T-helper 1 cell treated with Interleukin-12 subunit alpha and Interleukin-12 subunit beta and Interleukin-4 antibody, amounts not matched to agents 30 μg/mL and 1 μg/mL, for 36 hours (primary cell): ENCODE results near the gene MOB3B.

ENCODE experiments used
- H3K27ac Mint-ChIP-seq: one replicate; pipeline ENCODE4 v1.8.0; 2021; ENCODE audit warnings: mild to moderate bottlenecking, mixed read lengths
- H3K27me3 Mint-ChIP-seq: one replicate; pipeline ENCODE4 v1.8.0; 2021; ENCODE audit warnings: low read depth, mixed read lengths
- H3K36me3 Mint-ChIP-seq: one replicate; pipeline ENCODE4 v1.8.0; 2021; ENCODE audit warnings: low read depth, mixed read lengths
- H3K4me1 Mint-ChIP-seq: one replicate; pipeline ENCODE4 v1.8.0; 2021; ENCODE audit warnings: low read depth, mixed read lengths
- H3K4me3 Mint-ChIP-seq: one replicate; pipeline ENCODE4 v1.8.0; 2021; ENCODE audit warnings: mild to moderate bottlenecking, moderate library complexity, mixed read lengths
- H3K9me3 Mint-ChIP-seq: one replicate; pipeline ENCODE4 v1.8.0; 2021; ENCODE audit warnings: mixed read lengths

The MOB3B gene

GRCh38 chr9:27404661-27405060 is 125.0 kb downstream of the MOB3B start:
- H3K4me1 Mint-ChIP-seq, result no peaks in the 10 kb centered on the region
- H3K9me3 Mint-ChIP-seq, result no peaks in the 10 kb centered on the region
- H3K27me3 Mint-ChIP-seq, result peaks cover 11% of the 10 kb centered on the region
- no peak overlapping the region for H3K27ac Mint-ChIP-seq
- no peaks in the 10 kb centered on the region for H3K36me3 Mint-ChIP-seq
- H3K4me3 Mint-ChIP-seq, result no peak overlapping the region

- Mint-ChIP-seq H3K9me3 (no peaks in the 10 kb centered on the region), H3K4me3 (no peak overlapping the region), H3K36me3 (no peaks in the 10 kb centered on the region), H3K27ac (no peak overlapping the region), H3K27me3 (peaks cover 11% of the 10 kb centered on the region), H3K4me1 (no peaks in the 10 kb centered on the region)
These were observed 127.0 kb downstream of the MOB3B start for GRCh38 chr9:27402626-27403025.

- Mint-ChIP-seq H3K36me3 (no peaks in the 10 kb centered on the region), H3K27ac (no peak overlapping the region), H3K4me3 (no peak overlapping the region), H3K27me3 (peaks cover 16% of the 10 kb centered on the region), H3K9me3 (no peaks in the 10 kb centered on the region), H3K4me1 (no peaks in the 10 kb centered on the region)
These were observed 129.2 kb downstream of the MOB3B start for GRCh38 chr9:27400334-27400880.

- no peak overlapping the region for H3K27ac Mint-ChIP-seq
- H3K9me3 Mint-ChIP-seq, result no peaks in the 10 kb centered on the region
- H3K4me1 Mint-ChIP-seq, result no peaks in the 10 kb centered on the region
- no peak overlapping the region for H3K4me3 Mint-ChIP-seq
- no peaks in the 10 kb centered on the region for H3K36me3 Mint-ChIP-seq
- peaks cover 20% of the 10 kb centered on the region for H3K27me3 Mint-ChIP-seq
These were observed 130.5 kb downstream of the MOB3B start for GRCh38 chr9:27398982-27399653.

GRCh38 chr9:27396495-27396894 is 133.1 kb downstream of the MOB3B start:
- H3K27me3 Mint-ChIP-seq, result peaks cover 25% of the 10 kb centered on the region
- H3K36me3 Mint-ChIP-seq, result no peaks in the 10 kb centered on the region
- H3K4me3 Mint-ChIP-seq, result no peak overlapping the region
- no peaks in the 10 kb centered on the region for H3K4me1 Mint-ChIP-seq
- no peak overlapping the region for H3K27ac Mint-ChIP-seq
- H3K9me3 Mint-ChIP-seq, result no peaks in the 10 kb centered on the region

- Mint-ChIP-seq H3K36me3 (no peaks in the 10 kb centered on the region), H3K27me3 (peaks cover 25% of the 10 kb centered on the region), H3K4me3 (no peak overlapping the region), H3K27ac (no peak overlapping the region), H3K4me1 (no peaks in the 10 kb centered on the region), H3K9me3 (no peaks in the 10 kb centered on the region)
These were observed 134.1 kb downstream of the MOB3B start for GRCh38 chr9:27395484-27395921.

GRCh38 chr9:27394826-27395201 is 134.8 kb downstream of the MOB3B start:
- H3K4me3 Mint-ChIP-seq, result no peak overlapping the region
- H3K36me3 Mint-ChIP-seq, result no peaks in the 10 kb centered on the region
- H3K27me3 Mint-ChIP-seq, result peaks cover 18% of the 10 kb centered on the region
- no peak overlapping the region for H3K27ac Mint-ChIP-seq
- H3K9me3 Mint-ChIP-seq, result no peaks in the 10 kb centered on the region
- H3K4me1 Mint-ChIP-seq, result no peaks in the 10 kb centered on the region

GRCh38 chr9:27394154-27394825 is 135.3 kb downstream of the MOB3B start:
- no peak overlapping the region for H3K27ac Mint-ChIP-seq
- H3K27me3 Mint-ChIP-seq, result peaks cover 21% of the 10 kb centered on the region
- H3K4me1 Mint-ChIP-seq, result no peaks in the 10 kb centered on the region
- no peaks in the 10 kb centered on the region for H3K36me3 Mint-ChIP-seq
- H3K9me3 Mint-ChIP-seq, result no peaks in the 10 kb centered on the region
- H3K4me3 Mint-ChIP-seq, result no peak overlapping the region

GRCh38 chr9:27393054-27393846 is 136.4 kb downstream of the MOB3B start:
- H3K27ac Mint-ChIP-seq, result no peak overlapping the region

GRCh38 chr9:27392451-27392850 is 137.2 kb downstream of the MOB3B start:
- Mint-ChIP-seq H3K4me1 (no peaks in the 10 kb centered on the region), H3K27ac (no peak overlapping the region)

More at GRCh38 chr9:27393054-27393846, 136.4 kb downstream of the MOB3B start:
- Mint-ChIP-seq H3K36me3 (no peaks in the 10 kb centered on the region), H3K4me1 (no peaks in the 10 kb centered on the region), H3K4me3 (no peak overlapping the region), H3K9me3 (no peaks in the 10 kb centered on the region), H3K27me3 (peaks cover 26% of the 10 kb centered on the region)

GRCh38 chr9:27391040-27391895 is 138.3 kb downstream of the MOB3B start:
- Mint-ChIP-seq H3K36me3 (no peaks in the 10 kb centered on the region), H3K27me3 (peaks cover 25% of the 10 kb centered on the region), H3K9me3 (no peaks in the 10 kb centered on the region), H3K27ac (no peak overlapping the region), H3K4me1 (no peaks in the 10 kb centered on the region), H3K4me3 (no peak overlapping the region)

More at GRCh38 chr9:27392451-27392850, 137.2 kb downstream of the MOB3B start:
- Mint-ChIP-seq H3K27me3 (peaks cover 26% of the 10 kb centered on the region), H3K36me3 (no peaks in the 10 kb centered on the region), H3K9me3 (no peaks in the 10 kb centered on the region), H3K4me3 (no peak overlapping the region)

GRCh38 chr9:27388150-27388549 is 141.5 kb downstream of the MOB3B start:
- H3K9me3 Mint-ChIP-seq, result no peaks in the 10 kb centered on the region
- no peaks in the 10 kb centered on the region for H3K4me1 Mint-ChIP-seq
- no peaks in the 10 kb centered on the region for H3K36me3 Mint-ChIP-seq

GRCh38 chr9:27387722-27388121 is 141.9 kb downstream of the MOB3B start:
- Mint-ChIP-seq H3K27me3 (peaks cover 26% of the 10 kb centered on the region), H3K4me3 (no peak overlapping the region), H3K4me1 (no peaks in the 10 kb centered on the region), H3K9me3 (no peaks in the 10 kb centered on the region), H3K36me3 (no peaks in the 10 kb centered on the region), H3K27ac (no peak overlapping the region)

More at GRCh38 chr9:27388150-27388549, 141.5 kb downstream of the MOB3B start:
- Mint-ChIP-seq H3K27ac (no peak overlapping the region), H3K4me3 (no peak overlapping the region), H3K27me3 (peaks cover 26% of the 10 kb centered on the region)
